ENCODE measurements around the gene DEAF1.
"Not testable (repeated sequence)": the region's sequence is repeated elsewhere in the genome, so short reads cannot be mapped to it uniquely, and the experiment has no call there.

The DEAF1 gene

GRCh38 chr11:699753-700152 lies 4.7 kb upstream of the DEAF1 start:
- no peak for DNase-seq (ENCODE audit: low read depth in 2 of 2)

- DNase-seq (ENCODE audit: low read depth in 2 of 2) = no peak
Observed at GRCh38 chr11:699116-699508, 4.1 kb upstream of the DEAF1 start.

- DNase-seq (ENCODE audit: low read depth in 2 of 2) = no peak
Observed at GRCh38 chr11:698493-699115, 3.6 kb upstream of the DEAF1 start.

GRCh38 chr11:697811-698311 lies 2.8 kb upstream of the DEAF1 start:
- DNase-seq (ENCODE audit: low read depth in 2 of 2) = no peak

GRCh38 chr11:696955-697491 lies 2.0 kb upstream of the DEAF1 start:
- peak in 1 of 2 experiments; percentile 34 for DNase-seq (ENCODE audit: low read depth in 2 of 2)

- peak; percentile 97 for DNase-seq (ENCODE audit: low read depth in 2 of 2)
Observed at GRCh38 chr11:695538-696248, 671 bp upstream of the DEAF1 start, which contains the start of gene TMEM80. TSS of gene TMEM80 (plus strand) at chr11:695816. CDS start at chr11:695828, 12 bp downstream.

- no peak for DNase-seq (ENCODE audit: low read depth in 2 of 2)
Observed at GRCh38 chr11:695288-695537, 191 bp upstream of the DEAF1 start.

GRCh38 chr11:693887-694562 lies 997 bp downstream of the DEAF1 start:
- no peak for DNase-seq (ENCODE audit: low read depth in 2 of 2)

GRCh38 chr11:693415-693831 lies 1.6 kb downstream of the DEAF1 start:
- no peak for DNase-seq (ENCODE audit: low read depth in 2 of 2)

GRCh38 chr11:692824-693414 lies 2.1 kb downstream of the DEAF1 start:
- DNase-seq (ENCODE audit: low read depth in 2 of 2) = no peak

GRCh38 chr11:691710-692590 lies 3.1 kb downstream of the DEAF1 start:
- DNase-seq (ENCODE audit: low read depth in 2 of 2) = no peak

GRCh38 chr11:690738-691633 lies 4.0 kb downstream of the DEAF1 start:
- no peak for DNase-seq (ENCODE audit: low read depth in 2 of 2)

- not testable (repeated sequence) for DNase-seq (ENCODE audit: low read depth in 2 of 2)
Observed at GRCh38 chr11:690244-690643, 4.8 kb downstream of the DEAF1 start.

GRCh38 chr11:689625-690024 lies 5.4 kb downstream of the DEAF1 start:
- DNase-seq (ENCODE audit: low read depth in 2 of 2) = no peak

GRCh38 chr11:688681-689080 lies 6.3 kb downstream of the DEAF1 start:
- DNase-seq (ENCODE audit: low read depth in 2 of 2) = no peak

- DNase-seq (ENCODE audit: low read depth in 2 of 2) = no peak
Observed at GRCh38 chr11:687751-688150, 7.3 kb downstream of the DEAF1 start.

- no peak for DNase-seq (ENCODE audit: low read depth in 2 of 2)
Observed at GRCh38 chr11:686451-687243, 8.4 kb downstream of the DEAF1 start.

GRCh38 chr11:680970-681369 lies 14.1 kb downstream of the DEAF1 start:
- DNase-seq (ENCODE audit: low read depth in 2 of 2) = no peak

GRCh38 chr11:680476-680875 lies 14.5 kb downstream of the DEAF1 start:
- DNase-seq (ENCODE audit: low read depth in 2 of 2) = no peak
